GM18870 (cell line): ENCODE measurements around the gene CD59.
"Not testable (repeated sequence)": the region's sequence is repeated elsewhere in the genome, so short reads cannot be mapped to it uniquely, and the experiment has no call there.

Experiments
- ATAC-seq: cut with Tn5 transposase; IDR thresholded peaks from one replicate; pipeline ENCODE4 v1.9.1; 2021; ENCODE audit warnings: moderate library complexity; ENCODE audit not compliant: unreplicated experiment

The CD59 gene

GRCh38 chr11:33695051-33695566, 41.1 kb downstream of the CD59 start:
- ATAC-seq: no peak

GRCh38 chr11:33694346-33695050, 41.7 kb downstream of the CD59 start:
- no peak for ATAC-seq

- no peak for ATAC-seq
Measured at GRCh38 chr11:33692541-33692940, 43.7 kb downstream of the CD59 start.

DNA sequence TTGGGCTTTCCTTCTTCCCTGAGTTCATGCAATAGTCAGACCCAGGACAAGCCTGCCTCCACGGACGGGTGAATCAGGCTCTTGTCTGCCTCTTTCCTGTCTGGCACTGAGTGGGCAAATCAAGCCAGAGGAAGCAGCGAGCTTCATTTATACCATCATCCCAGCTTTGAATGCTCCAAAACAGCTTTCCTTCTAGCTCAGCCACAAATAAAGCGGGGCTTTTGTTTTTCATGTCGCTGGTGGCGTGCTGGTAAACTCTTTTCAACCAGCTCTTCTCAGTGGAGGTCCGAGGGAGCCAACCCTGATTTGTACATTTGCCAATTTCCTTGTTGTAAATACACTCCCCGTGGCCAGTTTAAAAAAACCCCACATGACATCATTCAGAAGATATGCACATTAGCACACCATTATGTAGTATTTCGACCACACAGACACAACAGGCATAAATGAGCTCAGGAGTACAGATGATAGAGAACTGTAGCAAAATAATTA, 44.2 kb downstream of the CD59 start:
- no peak for ATAC-seq

GRCh38 chr11:33691066-33691864, 45.0 kb downstream of the CD59 start:
- no peak for ATAC-seq

DNA sequence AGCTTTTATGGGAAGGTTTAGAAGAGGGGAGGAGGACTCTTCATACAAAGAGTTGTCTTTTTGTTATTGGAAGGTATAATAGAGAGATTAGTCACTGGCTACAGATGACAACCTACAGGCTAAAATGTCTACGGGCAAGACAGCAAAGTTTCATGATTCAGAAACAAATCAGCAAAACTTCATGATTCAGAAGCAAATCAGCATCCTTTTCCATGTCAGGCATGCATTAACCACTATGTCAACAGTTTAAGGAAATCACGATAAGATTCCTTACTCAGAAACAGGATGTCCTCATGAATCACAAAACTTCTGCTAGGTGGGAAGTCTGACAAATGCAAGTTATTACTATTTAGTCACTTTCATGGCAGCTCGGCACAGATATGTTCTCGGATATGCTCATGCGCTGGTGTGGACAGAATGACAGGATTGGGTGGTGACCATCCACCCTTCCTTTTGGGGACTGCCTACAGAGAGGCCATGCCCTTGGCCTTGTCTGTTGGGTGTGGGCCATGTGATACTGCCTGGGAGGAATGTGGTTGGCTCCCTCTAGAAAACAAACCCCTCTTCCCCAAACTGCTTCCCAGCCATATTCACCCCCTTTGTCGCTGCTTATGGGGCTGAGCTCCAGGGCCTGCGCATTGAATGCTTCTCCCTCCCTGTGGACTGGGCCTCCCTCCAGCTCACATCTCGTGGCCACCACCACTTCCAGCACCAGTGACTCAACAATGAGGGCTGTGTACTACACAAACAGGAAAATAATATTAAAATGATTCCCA, 45.7 kb downstream of the CD59 start:
- ATAC-seq: no peak

GRCh38 chr11:33689501-33689900, 46.7 kb downstream of the CD59 start:
- no peak for ATAC-seq

DNA sequence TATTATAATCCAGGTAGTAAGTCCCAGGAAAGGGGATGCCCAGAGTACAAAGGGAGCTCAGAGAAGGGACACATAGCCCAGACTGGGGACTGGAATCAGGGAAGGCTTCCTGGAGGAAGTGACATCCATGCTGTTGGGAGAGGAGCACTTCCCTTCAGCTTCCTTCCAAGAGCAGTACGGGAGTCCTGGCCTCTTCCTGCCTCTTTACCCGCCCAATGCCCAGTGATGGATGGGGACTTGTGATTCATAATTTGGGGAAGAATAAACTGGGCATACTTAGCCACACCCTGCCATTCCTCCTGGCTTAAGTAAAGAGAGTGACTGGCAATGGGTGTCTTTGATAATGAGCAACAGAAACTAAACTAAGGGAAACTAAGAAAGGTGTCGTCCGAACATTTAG, 47.1 kb downstream of the CD59 start:
- no peak for ATAC-seq

DNA sequence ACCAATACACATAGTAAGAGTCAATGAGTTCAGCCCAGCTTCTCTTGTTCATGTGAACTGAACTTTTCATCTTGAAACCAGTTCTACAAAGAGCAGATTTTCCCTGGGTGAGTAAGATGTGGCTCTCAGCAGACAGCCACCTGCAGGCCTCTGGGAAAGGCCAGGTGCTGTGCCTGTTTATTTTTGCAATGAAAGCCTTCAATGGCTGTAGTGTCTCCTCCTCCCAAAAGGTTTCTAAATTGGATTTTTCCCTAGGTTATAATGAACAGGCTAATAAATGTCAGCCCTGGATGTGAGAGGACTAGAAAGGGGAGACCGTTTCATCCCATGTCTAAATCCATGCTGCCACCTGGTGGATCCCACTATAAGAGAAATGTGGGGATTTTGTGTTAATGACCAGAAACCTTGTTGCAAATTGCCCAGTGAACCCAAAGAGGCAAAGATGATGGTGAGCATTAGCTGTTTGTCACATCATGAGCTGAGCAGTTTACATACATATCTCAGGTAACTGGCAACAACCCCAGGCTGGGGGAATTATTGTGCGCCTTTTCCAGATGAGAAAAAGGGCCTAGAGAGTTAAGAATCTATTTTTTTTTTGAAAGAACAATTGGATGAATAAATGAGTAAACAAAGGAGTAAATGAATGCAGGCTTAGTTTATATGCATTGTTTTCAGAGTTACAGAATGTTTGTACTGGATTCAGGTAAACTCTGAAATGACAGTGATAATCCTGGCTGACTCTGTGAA, 48.3 kb downstream of the CD59 start:
- ATAC-seq: no peak

GRCh38 chr11:33685082-33685481, 51.1 kb downstream of the CD59 start:
- ATAC-seq: no peak

GRCh38 chr11:33684003-33684706, 52.1 kb downstream of the CD59 start:
- no peak for ATAC-seq

- no peak for ATAC-seq
Measured at GRCh38 chr11:33682446-33682845, 53.8 kb downstream of the CD59 start.

GRCh38 chr11:33682019-33682418, 54.2 kb downstream of the CD59 start:
- ATAC-seq: no peak

GRCh38 chr11:33678616-33679015, 57.6 kb downstream of the CD59 start:
- not testable (repeated sequence) for ATAC-seq

DNA sequence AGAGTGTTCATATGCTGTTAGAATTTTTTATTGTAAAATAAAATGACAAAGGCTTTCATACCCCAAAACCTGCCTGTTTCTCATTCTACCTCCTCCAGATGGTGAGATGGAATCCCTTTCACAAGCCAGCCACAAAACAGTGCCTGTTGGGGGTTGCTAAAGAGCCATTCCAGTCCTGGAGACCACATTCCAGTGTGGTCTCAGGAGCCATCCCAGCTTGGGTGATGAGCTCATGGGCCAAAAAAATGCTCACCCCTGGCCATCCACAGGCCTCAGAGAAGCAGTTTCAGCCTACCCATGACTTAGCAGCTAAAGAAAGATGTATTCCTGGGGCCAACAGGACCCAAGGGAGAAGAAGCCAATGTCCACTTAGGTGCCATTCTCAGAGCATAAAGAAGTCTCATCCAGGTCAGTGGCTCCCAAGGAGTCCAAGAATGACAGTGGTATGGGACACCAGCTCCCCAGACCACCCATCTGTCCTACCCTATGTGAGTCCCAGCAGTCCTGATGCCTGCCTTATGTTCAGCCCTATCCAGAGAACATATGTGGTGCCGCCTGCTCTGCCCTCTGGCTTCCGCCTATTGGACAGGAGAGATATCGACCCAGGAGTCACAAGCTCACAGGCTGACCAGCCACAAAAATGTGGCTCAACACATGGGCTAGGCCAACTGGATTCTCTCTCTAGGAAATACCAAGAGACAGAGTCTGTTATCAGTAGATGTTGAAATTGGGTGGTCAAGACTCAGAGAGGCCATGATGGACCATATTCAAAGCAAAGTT, 62.0 kb downstream of the CD59 start:
- no peak for ATAC-seq

DNA sequence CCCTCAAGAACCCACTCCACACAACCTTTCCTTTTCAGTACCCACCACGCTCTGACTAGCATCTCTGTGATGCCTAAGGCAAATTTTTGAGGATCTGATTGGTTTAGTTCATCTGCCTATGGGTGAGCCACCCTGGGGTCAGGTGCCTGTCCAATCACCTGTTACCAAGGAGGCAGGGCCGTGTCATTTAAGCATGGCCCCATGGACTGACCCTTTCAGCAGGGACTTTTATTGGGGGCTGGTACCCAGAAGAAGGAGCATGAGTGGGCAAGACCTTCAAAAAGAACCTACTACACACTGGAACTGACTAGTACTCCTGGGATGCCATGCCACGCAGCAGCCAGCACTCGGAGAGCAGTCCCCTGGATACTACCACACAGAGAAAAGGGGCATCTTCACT, 64.0 kb downstream of the CD59 start:
- ATAC-seq: no peak

DNA sequence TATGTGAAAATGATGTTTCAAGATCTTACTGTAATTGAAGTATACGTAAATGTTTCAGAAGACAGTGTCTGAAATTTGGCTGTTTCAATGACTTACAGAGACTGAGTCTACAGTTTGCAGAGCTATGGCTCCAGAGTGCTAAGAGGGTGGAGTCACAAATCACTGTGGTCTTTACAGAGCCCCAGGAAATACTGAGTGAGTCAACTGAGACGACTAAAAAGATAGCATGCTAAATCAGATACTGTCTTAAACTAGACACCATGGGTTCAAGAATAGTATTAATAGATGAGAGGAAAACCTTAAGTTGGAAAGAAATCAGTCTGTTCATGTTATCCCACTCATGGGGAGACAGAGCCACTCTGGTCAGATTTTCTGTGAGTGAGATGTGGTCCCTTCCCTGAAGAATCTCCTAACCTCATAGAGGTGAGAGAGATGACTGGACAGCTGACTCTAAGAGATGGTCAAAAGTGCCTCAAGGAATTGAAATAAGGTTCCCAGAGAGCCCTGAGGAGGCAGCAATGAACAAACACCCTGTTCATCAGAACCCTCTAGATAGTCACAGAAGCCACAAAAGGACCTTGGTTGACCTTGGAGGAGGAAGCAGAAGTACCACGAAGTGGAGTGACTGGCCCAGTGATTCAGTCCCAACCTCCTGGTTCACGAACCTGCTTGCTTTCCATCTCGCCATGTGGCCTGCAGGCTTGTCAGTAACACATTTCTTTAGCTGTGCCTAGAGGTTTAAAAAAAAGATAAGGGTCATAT, 65.8 kb downstream of the CD59 start:
- no peak for ATAC-seq

- ATAC-seq: no peak
Measured at GRCh38 chr11:33669598-33670249, 66.5 kb downstream of the CD59 start.
